HepG2 (cell line): ENCODE measurements around the gene CYB5D1. TPM values are rescaled to one million over a fixed set of nuclear protein-coding genes. Genes with fewer than 3 reads are reported as not detected.

ENCODE experiments used
- HHEX ChIP-seq: IDR thresholded peaks from 2 replicates; pipeline ENCODE4 v1.6.1; 2016; ENCODE audit warnings: control low read depth
- HNRNPUL1 ChIP-seq: fragments of 200-400 bp; formaldehyde crosslinking; IDR thresholded peaks from 2 replicates; pipeline ENCODE4 v1.6.1; 2017; ENCODE audit warnings: low read depth, mild to moderate bottlenecking, low read length, moderate library complexity
- MED8 ChIP-seq: sonication (generic); formaldehyde crosslinking; IDR thresholded peaks from 2 replicates; pipeline ENCODE4 v1.8.1; 2023; ENCODE audit warnings: mild to moderate bottlenecking, missing genetic modification reagents; ENCODE audit not compliant: insufficient replicate concordance
- RFXAP ChIP-seq: sonication (generic); formaldehyde crosslinking; IDR thresholded peaks from 2 replicates; pipeline ENCODE4 v1.4.0; 2020; ENCODE audit warnings: missing genetic modification reagents, borderline replicate concordance
- RNF219 ChIP-seq: sonication (generic); formaldehyde crosslinking; IDR thresholded peaks from 2 replicates; pipeline ENCODE4 v1.5.0; 2020; ENCODE audit warnings: mild to moderate bottlenecking, missing genetic modification reagents
- SMAD1 ChIP-seq: sonication (generic); formaldehyde crosslinking; IDR thresholded peaks from 2 replicates; pipeline ENCODE4 v1.4.0; 2020; ENCODE audit warnings: missing genetic modification reagents, low read depth, mild to moderate bottlenecking, borderline replicate concordance
- TBP ChIP-seq: sonication (generic); formaldehyde crosslinking; IDR thresholded peaks from 2 replicates; pipeline ENCODE4 v1.5.0; 2020; ENCODE audit warnings: missing genetic modification reagents
- YEATS2 ChIP-seq: sonication (generic); formaldehyde crosslinking; IDR thresholded peaks from 2 replicates; pipeline ENCODE4 v1.4.0; 2020; ENCODE audit warnings: missing genetic modification reagents, borderline replicate concordance
- ZFP90 ChIP-seq: sonication (generic); formaldehyde crosslinking; IDR thresholded peaks from 2 replicates; pipeline ENCODE4 v1.8.0; 2022; ENCODE audit warnings: missing genetic modification reagents, mild to moderate bottlenecking, inconsistent platforms, borderline replicate concordance
- ZNF207 ChIP-seq: fragments of 450-650 bp; IDR thresholded peaks from 2 replicates; pipeline ENCODE4 v1.6.1; 2016; ENCODE audit warnings: antibody characterized with exemption, borderline replicate concordance
- ZNF251 ChIP-seq: sonication (generic); formaldehyde crosslinking; IDR thresholded peaks from 2 replicates; pipeline ENCODE4 v1.9.0; 2021; ENCODE audit warnings: mild to moderate bottlenecking, missing genetic modification reagents
- ZNF280D ChIP-seq: sonication (generic); formaldehyde crosslinking; IDR thresholded peaks from 2 replicates; pipeline ENCODE4 v1.5.1; 2020; ENCODE audit warnings: mild to moderate bottlenecking, missing genetic modification reagents
- ZNF335 ChIP-seq: sonication (generic); formaldehyde crosslinking; IDR thresholded peaks from 2 replicates; pipeline ENCODE4 v1.4.0; 2020; ENCODE audit warnings: missing genetic modification reagents
- ZNF605 ChIP-seq: sonication (generic); formaldehyde crosslinking; IDR thresholded peaks from 2 replicates; pipeline ENCODE4 v1.8.0; 2022; ENCODE audit warnings: mild to moderate bottlenecking, missing genetic modification reagents
- ZNF782 ChIP-seq: sonication (generic); formaldehyde crosslinking; IDR thresholded peaks from 2 replicates; pipeline ENCODE4 v1.4.0; 2020; ENCODE audit warnings: missing genetic modification reagents, mild to moderate bottlenecking, borderline replicate concordance
- polyA plus RNA-seq, 8 experiments: library from polyadenylated mRNA; depleted of rRNA in 3 of 8; stranded (reverse) in 7 of 8; unstranded in 1 of 8; fragments of >200 nt; fragmentation: Illumina TruSeq in 4 of 8; extraction: Trizol in 4 of 8; gene quantifications; 2 replicates each; pipeline versions ENCODE4 v1.2.1 to v1.2.3, GENCODE V29; 2011 to 2016; ENCODE audit warnings: low read depth in 4 of 8, missing spikeins in 1 of 8, mixed read lengths in 1 of 8; ENCODE audit not compliant: insufficient read depth in 1 of 8
- total RNA-seq, 5 experiments: library from RNA; depleted of rRNA; stranded (reverse); fragments of >200 nt; fragmentation: Illumina TruSeq; extraction: Trizol; gene quantifications; 2 replicates each; pipeline ENCODE4 v1.2.3, GENCODE V29; 2016; ENCODE audit warnings: low read depth in 1 of 5
- TF ChIP-seq, protein P1 (sequence below): sonication (generic); formaldehyde crosslinking; IDR thresholded peaks from 2 replicates; pipeline ENCODE4 v1.4.0; 2020; ENCODE audit warnings: missing genetic modification reagents, mild to moderate bottlenecking, borderline replicate concordance

CYB5D1 gene
- total and polyA plus RNA-seq, 2 of the 13 experiments (the other 11 are each of a cell fraction or from before 2014, with no cell fraction given): 8.9 to 17.0 TPM

DNA sequence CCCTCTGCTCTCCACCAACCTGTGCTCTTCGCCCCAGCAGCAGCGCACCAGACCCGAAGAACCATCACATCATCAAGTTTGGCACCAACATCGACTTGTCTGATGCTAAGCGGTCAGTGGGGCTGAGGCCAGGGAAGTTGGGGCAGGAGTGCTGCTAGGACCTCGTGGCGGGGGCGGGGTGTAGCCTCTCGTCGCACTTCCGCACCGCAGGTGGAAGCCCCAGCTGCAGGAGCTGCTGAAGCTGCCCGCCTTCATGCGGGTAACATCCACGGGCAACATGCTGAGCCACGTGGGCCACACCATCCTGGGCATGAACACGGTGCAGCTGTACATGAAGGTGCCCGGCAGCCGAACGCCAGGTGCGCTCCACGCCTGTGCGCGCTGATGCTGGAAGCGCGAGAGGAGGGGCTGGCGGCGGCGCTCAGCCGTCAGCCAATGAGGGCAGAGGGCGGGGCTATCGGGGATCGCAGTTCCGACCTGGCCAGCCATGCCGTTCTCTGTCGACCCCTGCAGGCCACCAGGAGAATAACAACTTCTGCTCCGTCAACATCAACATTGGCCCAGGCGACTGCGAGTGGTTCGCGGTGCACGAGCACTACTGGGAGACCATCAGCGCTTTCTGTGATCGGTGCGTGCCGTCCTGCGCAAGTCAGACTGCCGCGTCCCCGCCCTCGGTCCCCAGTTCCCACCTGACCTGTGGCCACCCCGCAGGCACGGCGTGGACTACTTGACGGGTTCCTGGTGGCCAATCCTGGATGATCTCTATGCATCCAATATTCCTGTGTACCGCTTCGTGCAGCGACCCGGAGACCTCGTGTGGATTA lies 6.2 kb upstream of the CYB5D1 start (continued):
- TF ChIP-seq RNF219 (CRISPR knock-in tag): no peak
- no peak for TF ChIP-seq TBP (CRISPR knock-in tag)
- TF ChIP-seq ZNF280D (CRISPR knock-in tag): no peak
- peak; percentile 65 for TF ChIP-seq ZNF605 (CRISPR knock-in tag)
- TF ChIP-seq ZNF335 (CRISPR knock-in tag): no peak
- no peak for TF ChIP-seq HHEX (CRISPR knock-in tag)
- no peak for TF ChIP-seq ZNF251 (CRISPR knock-in tag)
- TF ChIP-seq YEATS2 (CRISPR knock-in tag): peak; percentile 65; the same call in 1 of the 2 replicates
- TF ChIP-seq, protein P1, sequence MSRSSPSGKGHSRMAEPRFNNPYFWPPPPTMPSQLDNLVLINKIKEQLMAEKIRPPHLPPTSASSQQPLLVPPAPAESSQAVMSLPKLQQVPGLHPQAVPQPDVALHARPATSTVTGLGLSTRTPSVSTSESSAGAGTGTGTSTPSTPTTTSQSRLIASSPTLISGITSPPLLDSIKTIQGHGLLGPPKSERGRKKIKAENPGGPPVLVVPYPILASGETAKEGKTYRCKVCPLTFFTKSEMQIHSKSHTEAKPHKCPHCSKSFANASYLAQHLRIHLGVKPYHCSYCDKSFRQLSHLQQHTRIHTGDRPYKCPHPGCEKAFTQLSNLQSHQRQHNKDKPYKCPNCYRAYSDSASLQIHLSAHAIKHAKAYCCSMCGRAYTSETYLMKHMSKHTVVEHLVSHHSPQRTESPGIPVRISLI (CRISPR knock-in tag): no peak
- no peak for TF ChIP-seq ZFP90
- no peak for TF ChIP-seq ZNF207
- no peak for TF ChIP-seq ZNF782 (CRISPR knock-in tag)
- peak; percentile 36; the same call in 1 of the 2 replicates for TF ChIP-seq SMAD1 (CRISPR knock-in tag)
- no peak for TF ChIP-seq HNRNPUL1
- TF ChIP-seq MED8 (CRISPR knock-in tag): no peak
- peak; percentile 29; the same call in 1 of the 2 replicates for TF ChIP-seq RFXAP (CRISPR knock-in tag)
